Measurements from ENCODE around the gene NRXN3. TPM values are rescaled to one million over a fixed set of nuclear protein-coding genes. Genes with fewer than 3 reads are reported as not detected.

Gene NRXN3
- total RNA-seq, 2 experiments from 2014 or later, result not detected

- Histone ChIP-seq H3K4me2 (ENCODE audit: low read length) (no peak overlapping the region), H3K4me1 (ENCODE audit: insufficient read depth, low read length, poor library complexity, severe bottlenecking) (no peaks in the 10 kb centered on the region), H3K79me2 (ENCODE audit: insufficient read depth, low read depth, low read length) (no peaks in the 10 kb centered on the region), H4K20me1 (ENCODE audit: insufficient read depth, low read length) (no peaks in the 10 kb centered on the region), H3K4me3 (ENCODE audit: low read depth, low read length, poor library complexity, severe bottlenecking) (no peak overlapping the region), H3K36me3 (ENCODE audit: insufficient read depth, low read length) (no peaks in the 10 kb centered on the region), H2AFZ (ENCODE audit: low read length) (no peak overlapping the region), H3K9me2 (ENCODE audit: insufficient read depth, low read length) (no peaks in the 10 kb centered on the region), H3K27ac (ENCODE audit: low read depth, low read length, poor library complexity, severe bottlenecking) (no peak overlapping the region), H3K9me3 (ENCODE audit: low read length) (no peaks in the 10 kb centered on the region)
- POLR2A ChIA-PET, result interaction anchor here (0.7 kb wide), 1 partner anchor 849 kb away, joined by 3 read pairs; no protein-coding TSS in a partner anchor
- intact Hi-C loops (cut with micrococcal nuclease; ENCODE audit: unreplicated experiment), result no loop called here
- no peak for DNase-seq (ENCODE audit: low spot score)
- no peak for TF ChIP-seq EZH2phosphoT487 (IDR thresholded peaks at IDR 0.05; ENCODE audit: borderline replicate concordance, low read depth, low read length)
- TF ChIP-seq, protein P1, sequence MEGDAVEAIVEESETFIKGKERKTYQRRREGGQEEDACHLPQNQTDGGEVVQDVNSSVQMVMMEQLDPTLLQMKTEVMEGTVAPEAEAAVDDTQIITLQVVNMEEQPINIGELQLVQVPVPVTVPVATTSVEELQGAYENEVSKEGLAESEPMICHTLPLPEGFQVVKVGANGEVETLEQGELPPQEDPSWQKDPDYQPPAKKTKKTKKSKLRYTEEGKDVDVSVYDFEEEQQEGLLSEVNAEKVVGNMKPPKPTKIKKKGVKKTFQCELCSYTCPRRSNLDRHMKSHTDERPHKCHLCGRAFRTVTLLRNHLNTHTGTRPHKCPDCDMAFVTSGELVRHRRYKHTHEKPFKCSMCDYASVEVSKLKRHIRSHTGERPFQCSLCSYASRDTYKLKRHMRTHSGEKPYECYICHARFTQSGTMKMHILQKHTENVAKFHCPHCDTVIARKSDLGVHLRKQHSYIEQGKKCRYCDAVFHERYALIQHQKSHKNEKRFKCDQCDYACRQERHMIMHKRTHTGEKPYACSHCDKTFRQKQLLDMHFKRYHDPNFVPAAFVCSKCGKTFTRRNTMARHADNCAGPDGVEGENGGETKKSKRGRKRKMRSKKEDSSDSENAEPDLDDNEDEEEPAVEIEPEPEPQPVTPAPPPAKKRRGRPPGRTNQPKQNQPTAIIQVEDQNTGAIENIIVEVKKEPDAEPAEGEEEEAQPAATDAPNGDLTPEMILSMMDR (conservative IDR thresholded peaks at IDR 0.05; ENCODE audit: low read length), result no peak
- CTCF ChIA-PET (ENCODE audit: unreplicated experiment), result no interaction called here
- BruUV-seq (replicated peaks), result no TSS peak
Measured at GRCh38 chr14:79652513-79653307, 1482.5 kb downstream of the NRXN3 start.

GRCh38 chr14:79656056-79656455, 1485.9 kb downstream of the NRXN3 start:
- no peaks in the 10 kb centered on the region for H3K9me2 ChIP-seq (ENCODE audit: insufficient read depth, low read length)
- no peaks in the 10 kb centered on the region for H3K79me2 ChIP-seq (ENCODE audit: insufficient read depth, low read depth, low read length)
- CTCF ChIA-PET (ENCODE audit: unreplicated experiment), result no interaction called here
- no peaks in the 10 kb centered on the region for H4K20me1 ChIP-seq (ENCODE audit: insufficient read depth, low read length)
- H3K4me1 ChIP-seq (ENCODE audit: insufficient read depth, low read length, poor library complexity, severe bottlenecking), result no peaks in the 10 kb centered on the region
- no peak for DNase-seq (ENCODE audit: low spot score)
- intact Hi-C loops (cut with micrococcal nuclease; ENCODE audit: unreplicated experiment), result no loop called here
- no peak overlapping the region for H3K27ac ChIP-seq (ENCODE audit: low read depth, low read length, poor library complexity, severe bottlenecking)
- no peak for TF ChIP-seq EZH2phosphoT487 (IDR thresholded peaks at IDR 0.05; ENCODE audit: borderline replicate concordance, low read depth, low read length)
- TF ChIP-seq, protein P1 (conservative IDR thresholded peaks at IDR 0.05; ENCODE audit: low read length), result no peak
- no peak overlapping the region for H3K4me2 ChIP-seq (ENCODE audit: low read length)
- POLR2A ChIA-PET, result interaction anchor here (0.7 kb wide), 1 partner anchor 8 kb away, joined by 4 read pairs; no protein-coding TSS in a partner anchor
- no TSS peak for BruUV-seq (replicated peaks)
- no peaks in the 10 kb centered on the region for H3K36me3 ChIP-seq (ENCODE audit: insufficient read depth, low read length)
- no peak overlapping the region for H3K4me3 ChIP-seq (ENCODE audit: low read depth, low read length, poor library complexity, severe bottlenecking)
- no peaks in the 10 kb centered on the region for H3K9me3 ChIP-seq (ENCODE audit: low read length)
- H2AFZ ChIP-seq (ENCODE audit: low read length), result no peak overlapping the region

- H2AFZ ChIP-seq (ENCODE audit: low read length), result no peak overlapping the region
- no peaks in the 10 kb centered on the region for H3K4me1 ChIP-seq (ENCODE audit: insufficient read depth, low read length, poor library complexity, severe bottlenecking)
- intact Hi-C loops (cut with micrococcal nuclease; ENCODE audit: unreplicated experiment), result no loop called here
- no peaks in the 10 kb centered on the region for H3K9me3 ChIP-seq (ENCODE audit: low read length)
- CTCF ChIA-PET (ENCODE audit: unreplicated experiment), result no interaction called here
- no peak overlapping the region for H3K4me2 ChIP-seq (ENCODE audit: low read length)
- BruUV-seq (replicated peaks), result no TSS peak
- no peak for DNase-seq (ENCODE audit: low spot score)
- POLR2A ChIA-PET, result interaction anchor here (0.7 kb wide), 1 partner anchor 9 kb away, joined by 4 read pairs; no protein-coding TSS in a partner anchor
- H3K9me2 ChIP-seq (ENCODE audit: insufficient read depth, low read length), result no peaks in the 10 kb centered on the region
- TF ChIP-seq, protein P1 (conservative IDR thresholded peaks at IDR 0.05; ENCODE audit: low read length), result no peak
- no peak for TF ChIP-seq EZH2phosphoT487 (IDR thresholded peaks at IDR 0.05; ENCODE audit: borderline replicate concordance, low read depth, low read length)
- no peak overlapping the region for H3K27ac ChIP-seq (ENCODE audit: low read depth, low read length, poor library complexity, severe bottlenecking)
- H3K36me3 ChIP-seq (ENCODE audit: insufficient read depth, low read length), result no peaks in the 10 kb centered on the region
- H3K4me3 ChIP-seq (ENCODE audit: low read depth, low read length, poor library complexity, severe bottlenecking), result no peak overlapping the region
- no peaks in the 10 kb centered on the region for H4K20me1 ChIP-seq (ENCODE audit: insufficient read depth, low read length)
- no peaks in the 10 kb centered on the region for H3K79me2 ChIP-seq (ENCODE audit: insufficient read depth, low read depth, low read length)
Measured at GRCh38 chr14:79656496-79656895, 1486.3 kb downstream of the NRXN3 start.
